Suprapubic skin (tissue), 3 donors: ENCODE measurements around the gene PDE4D.

ENCODE experiments used
- POLR2AphosphoS5 ChIP-seq, 3 donors: sonication (generic); formaldehyde crosslinking; IDR thresholded peaks; one replicate each; pipeline ENCODE4 v1.6.1; 2017; ENCODE audit warnings: antibody characterized with exemption in 3 of 3
- TF ChIP-seq, protein P1 (sequence below), 2 donors: fragments of 200-600 bp in 1 of 2; fragments of 450-650 bp in 1 of 2; sonication (generic) in 1 of 2; IDR thresholded peaks; one replicate each; pipeline ENCODE4 v1.5.1; 2016 to 2019; ENCODE audit warnings: antibody characterized with exemption in 2 of 2, mild to moderate bottlenecking in 1 of 2, moderate library complexity in 1 of 2

DNA sequence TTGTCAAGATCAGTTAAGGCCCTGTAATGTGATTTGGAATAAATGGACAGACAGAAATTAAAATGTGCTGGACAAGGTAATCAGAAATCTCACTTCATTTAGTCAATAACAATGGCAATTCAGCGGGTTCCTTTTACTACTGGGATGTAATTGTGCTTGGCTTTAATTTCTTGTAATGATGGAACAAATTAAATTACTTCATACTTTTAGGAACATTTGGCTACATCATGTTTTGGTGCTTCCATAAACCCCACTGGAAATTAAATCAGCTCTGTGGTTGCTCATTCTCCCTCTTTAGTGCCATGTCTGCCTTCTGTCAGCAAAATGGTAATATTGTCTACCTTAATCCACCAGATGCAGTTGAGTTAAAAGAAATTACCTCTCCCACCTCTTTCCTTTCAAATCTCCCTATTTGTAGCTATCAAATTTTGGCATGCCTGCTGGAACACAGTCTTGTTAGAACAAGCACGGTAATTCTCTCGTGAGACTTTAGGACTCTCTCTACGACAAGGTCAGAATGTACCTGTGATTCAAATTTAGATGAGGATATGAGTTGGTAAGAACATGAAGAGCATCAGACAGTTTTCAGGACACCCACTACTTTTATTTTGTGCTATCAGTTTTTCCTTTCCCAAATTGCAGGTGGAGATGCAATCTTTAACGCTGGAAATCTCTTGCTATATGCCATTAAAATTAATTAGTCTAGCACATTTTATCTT, 834.4 kb downstream of the PDE4D start:
- TF ChIP-seq POLR2AphosphoS5 (IDR thresholded peaks at IDR 0.05) = no peak
- TF ChIP-seq, protein P1, sequence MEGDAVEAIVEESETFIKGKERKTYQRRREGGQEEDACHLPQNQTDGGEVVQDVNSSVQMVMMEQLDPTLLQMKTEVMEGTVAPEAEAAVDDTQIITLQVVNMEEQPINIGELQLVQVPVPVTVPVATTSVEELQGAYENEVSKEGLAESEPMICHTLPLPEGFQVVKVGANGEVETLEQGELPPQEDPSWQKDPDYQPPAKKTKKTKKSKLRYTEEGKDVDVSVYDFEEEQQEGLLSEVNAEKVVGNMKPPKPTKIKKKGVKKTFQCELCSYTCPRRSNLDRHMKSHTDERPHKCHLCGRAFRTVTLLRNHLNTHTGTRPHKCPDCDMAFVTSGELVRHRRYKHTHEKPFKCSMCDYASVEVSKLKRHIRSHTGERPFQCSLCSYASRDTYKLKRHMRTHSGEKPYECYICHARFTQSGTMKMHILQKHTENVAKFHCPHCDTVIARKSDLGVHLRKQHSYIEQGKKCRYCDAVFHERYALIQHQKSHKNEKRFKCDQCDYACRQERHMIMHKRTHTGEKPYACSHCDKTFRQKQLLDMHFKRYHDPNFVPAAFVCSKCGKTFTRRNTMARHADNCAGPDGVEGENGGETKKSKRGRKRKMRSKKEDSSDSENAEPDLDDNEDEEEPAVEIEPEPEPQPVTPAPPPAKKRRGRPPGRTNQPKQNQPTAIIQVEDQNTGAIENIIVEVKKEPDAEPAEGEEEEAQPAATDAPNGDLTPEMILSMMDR (IDR thresholded peaks at IDR 0.05) = no peak
